K562 (cell line): ENCODE results near the gene ANKH. TPM values are rescaled to one million over a fixed set of nuclear protein-coding genes. Genes with fewer than 3 reads are reported as not detected.

Experiments
- ATAC-seq: fragments of 200-7000 bp; cut with Tn5 transposase; 3 replicates; pipeline ENCODE4 v1.9.1; 2020; ENCODE audit warnings: moderate library complexity
- BruUV-seq: library from RNA; stranded (reverse); fragments of 400-500 nt; replicated peaks from 2 replicates; lab custom pipeline; 2021; lab: Mats Ljungman, UMichigan
- CTCF ChIA-PET: fragments of 300-600 bp; formaldehyde crosslinking; extraction: SDS; loops from one replicate; lab custom pipeline; 2021; ENCODE audit warnings: low intra/inter-chr PET ratio; lab: Yijun Ruan, JAX
- POLR2A ChIA-PET: fragments of 300-600, 350-650 bp; sonication (Branson Sonifier 250); formaldehyde crosslinking; extraction: SDS; loops from one replicate; lab custom pipeline; 2021; ENCODE audit warnings: antibody characterized with exemption, inconsistent platforms; lab: Yijun Ruan, JAX
- DNase-seq, 4 experiments: peaks; one replicate each; pipeline versions ENCODE4 v3.0.0 to v3.0.0-alpha.2; 2011 to 2018; ENCODE audit warnings: low spot score in 3 of 4, mixed read lengths in 3 of 4; ENCODE audit errors: extremely low read depth in 1 of 4
- FAIRE-seq: peaks from 2 replicates; lab custom pipeline; 2011; peaks lifted over from hg19 to GRCh38; lab: Jason Lieb, UNC
- H2AFZ ChIP-seq: 2 replicates; pipeline ENCODE4 v1.6.0; 2011; ENCODE audit warnings: low read depth, low read length, control low read depth, inconsistent platforms
- H3K27ac ChIP-seq: fragments of 200-600 bp; 3 replicates; pipeline ENCODE4 v1.8.0; 2011; ENCODE audit warnings: low read depth, mild to moderate bottlenecking, control low read depth, inconsistent platforms, low read length, moderate library complexity, mixed read lengths; ENCODE audit errors: extremely low read depth
- H3K27me3 ChIP-seq, 2 experiments: fragments of 300-600 bp in 1 of 2; 2 replicates in 1 of 2; 3 replicates in 1 of 2; pipeline versions ENCODE4 v1.6.0 to v1.8.0; 2011; ENCODE audit warnings: inconsistent platforms in 2 of 2, low read length in 2 of 2, mild to moderate bottlenecking in 1 of 2, mixed read lengths in 1 of 2, moderate library complexity in 1 of 2; ENCODE audit not compliant: control insufficient read depth in 2 of 2, insufficient read depth in 2 of 2
- H3K36me3 ChIP-seq: fragments of 300-600 bp; 3 replicates; pipeline ENCODE4 v1.8.0; 2011; ENCODE audit warnings: mild to moderate bottlenecking, low read length, inconsistent platforms; ENCODE audit not compliant: control insufficient read depth, insufficient read depth
- H3K4me1 ChIP-seq, 2 experiments: fragments of 200-600 bp in 1 of 2; replicated peaks in 1 of 2; 2 replicates in 1 of 2; 3 replicates in 1 of 2; pipeline versions ENCODE4 v1.5.1 to v1.8.0; 2011; ENCODE audit warnings: inconsistent platforms in 2 of 2, low read length in 2 of 2, mild to moderate bottlenecking in 1 of 2, mixed read lengths in 1 of 2, moderate library complexity in 1 of 2; ENCODE audit not compliant: control insufficient read depth in 2 of 2, insufficient read depth in 2 of 2
- H3K4me2 ChIP-seq: 2 replicates; pipeline ENCODE4 v1.6.1; 2011; ENCODE audit warnings: low read length, control low read depth, inconsistent platforms, mixed read lengths; ENCODE audit not compliant: insufficient read depth
- H3K4me3 ChIP-seq: fragments of 200-600 bp; sonication (generic), shearing (Covaris generic); 2 replicates; pipeline ENCODE4 v1.5.1; 2016; ENCODE audit warnings: control low read depth, inconsistent platforms
- H3K79me2 ChIP-seq: fragments of 200-600 bp; 3 replicates; pipeline ENCODE4 v1.8.0; 2011; ENCODE audit warnings: low read length, inconsistent platforms; ENCODE audit not compliant: control insufficient read depth, insufficient read depth
- H3K9ac ChIP-seq, 2 experiments: 2 replicates each; pipeline versions ENCODE4 v1.6.0 to v1.6.1; 2011; ENCODE audit warnings: low read depth in 2 of 2, low read length in 2 of 2, control low read depth in 1 of 2, inconsistent platforms in 1 of 2, mild to moderate bottlenecking in 1 of 2, mixed read lengths in 1 of 2; ENCODE audit not compliant: insufficient read depth in 1 of 2
- H3K9me1 ChIP-seq: one replicate; pipeline ENCODE4 v1.6.0; 2011; ENCODE audit warnings: inconsistent platforms, mild to moderate bottlenecking, low read length, moderate library complexity; ENCODE audit not compliant: control insufficient read depth, insufficient read depth
- H3K9me3 ChIP-seq: replicated peaks from 2 replicates; pipeline ENCODE4 v1.5.1; 2011; ENCODE audit warnings: low read depth, low read length, inconsistent platforms; ENCODE audit not compliant: control insufficient read depth, insufficient read depth
- H4K20me1 ChIP-seq: replicated peaks from 2 replicates; pipeline ENCODE4 v1.6.1; 2011; ENCODE audit warnings: low read length, inconsistent platforms, mixed read lengths; ENCODE audit not compliant: control insufficient read depth, insufficient read depth
- CXXC5 ChIP-seq: fragments of 250-450 bp; sonication (Bioruptor Pico); IDR thresholded peaks from 2 replicates; pipeline ENCODE4 v1.8.0; 2022; ENCODE audit warnings: inconsistent platforms, mild to moderate bottlenecking, moderate library complexity
- HDAC6 ChIP-seq: IDR thresholded peaks from 2 replicates; pipeline ENCODE4 v1.6.1; 2012; ENCODE audit warnings: low read depth, mild to moderate bottlenecking, control low read depth, inconsistent platforms, low read length, moderate library complexity
- KDM2B ChIP-seq: fragments of 250-450 bp; sonication (Bioruptor Pico); IDR thresholded peaks from 2 replicates; pipeline ENCODE4 v1.8.0; 2021; ENCODE audit warnings: mild to moderate bottlenecking, moderate library complexity
- MEF2D ChIP-seq: conservative IDR thresholded peaks from 2 replicates; pipeline ENCODE4 v1.6.1; 2016; ENCODE audit warnings: low read depth, missing genetic modification characterization, missing compliant biosample characterization
- MYBL2 ChIP-seq, 2 experiments: fragments of 450-650 bp in 1 of 2; sonication (generic) in 1 of 2; formaldehyde crosslinking in 1 of 2; IDR thresholded peaks; 2 replicates each; pipeline versions ENCODE4 v1.6.1 to v1.8.1; 2017 to 2022; ENCODE audit warnings: borderline replicate concordance in 1 of 2, inconsistent platforms in 1 of 2, low read depth in 1 of 2, mild to moderate bottlenecking in 1 of 2, missing genetic modification reagents in 1 of 2, moderate library complexity in 1 of 2
- POLR2AphosphoS5 ChIP-seq: IDR thresholded peaks from 2 replicates; pipeline ENCODE4 v1.6.1; 2011; ENCODE audit warnings: mild to moderate bottlenecking, low read depth, low read length, moderate library complexity; ENCODE audit not compliant: control insufficient read depth, insufficient read depth
- PTTG1 ChIP-seq: fragments of 450-650 bp; IDR thresholded peaks from 2 replicates; pipeline ENCODE4 v1.6.1; 2016; ENCODE audit warnings: low read depth, mild to moderate bottlenecking, missing genetic modification characterization, missing compliant biosample characterization
- SNIP1 ChIP-seq: fragments of 450-650 bp; IDR thresholded peaks from 2 replicates; pipeline ENCODE4 v1.7.1; 2017; ENCODE audit warnings: low read depth, mild to moderate bottlenecking
- USF2 ChIP-seq: sonication (generic); formaldehyde crosslinking; IDR thresholded peaks from 2 replicates; pipeline ENCODE4 v1.5.0; 2020; ENCODE audit warnings: missing genetic modification reagents
- ZBTB34 ChIP-seq: fragments of 250-450 bp; sonication (Bioruptor Pico); IDR thresholded peaks from 2 replicates; pipeline ENCODE4 v1.8.0; 2021; ENCODE audit warnings: mild to moderate bottlenecking, moderate library complexity
- ZFP1 ChIP-seq: fragments of 450-650 bp; formaldehyde crosslinking; IDR thresholded peaks from 2 replicates; pipeline ENCODE4 v1.4.0; 2020; ENCODE audit warnings: mild to moderate bottlenecking, mixed read lengths
- ZNF143 ChIP-seq: sonication (generic); formaldehyde crosslinking; IDR thresholded peaks from 2 replicates; pipeline ENCODE4 v1.9.0; 2022; ENCODE audit warnings: mild to moderate bottlenecking, missing genetic modification reagents
- ZNF280B ChIP-seq: fragments of 250-450 bp; sonication (Bioruptor Pico); IDR thresholded peaks from 2 replicates; pipeline ENCODE4 v1.5.1; 2021; ENCODE audit warnings: mild to moderate bottlenecking
- WGBS: fragments of 100-300 bp; shearing (Covaris generic); methylation state at CpG from one replicate; pipeline ENCODE4 v1.1.6; 2016; ENCODE audit warnings: low coverage, mixed read lengths; ENCODE audit not compliant: insufficient coverage; ENCODE audit errors: missing lambda C conversion rate; 5-methylcytosine and 5-hydroxymethylcytosine counted together
- in situ Hi-C: fragments of 300-500 bp; cut with MboI; formaldehyde crosslinking; loops from 4 replicates; pipeline ENCODE4 v1.15.0; 2018; ENCODE audit warnings: inconsistent platforms, mixed read lengths
- intact Hi-C: fragments of 100-400 bp; cut with micrococcal nuclease; formaldehyde crosslinking; loops from 2 replicates; pipeline ENCODE4 v1.14.2; 2022
- polyA plus RNA-seq, 8 experiments: library from polyadenylated mRNA; depleted of rRNA in 4 of 8; stranded (reverse) in 5 of 8; unstranded in 3 of 8; fragments of >200 nt; fragmentation: Nextera tagmentation in 2 of 8; fragmentation: Illumina TruSeq in 1 of 8; extraction: Ambion mirVana in 2 of 8; extraction: Trizol in 1 of 8; gene quantifications; 2 replicates each; pipeline versions ENCODE4 v1.2.1 to v1.2.3, GENCODE V29; 2011 to 2014; ENCODE audit warnings: inconsistent platforms in 1 of 8, missing spikeins in 1 of 8
- total RNA-seq, 7 experiments: library from RNA; depleted of rRNA in 6 of 7; stranded (reverse); fragments of >200 nt in 6 of 7; fragmentation: Illumina TruSeq in 2 of 7; extraction: Trizol in 2 of 7; gene quantifications; 2 replicates each; pipeline versions ENCODE4 v1.2.1 to v1.2.3, GENCODE V29; 2011 to 2021; ENCODE audit warnings: low replicate concordance in 1 of 7
- TF ChIP-seq, protein P1 (sequence below): IDR thresholded peaks from 3 replicates; pipeline ENCODE4 v1.6.1; 2011; ENCODE audit warnings: borderline replicate concordance, mild to moderate bottlenecking, moderate library complexity; ENCODE audit not compliant: insufficient read length; ENCODE audit errors: extremely low read depth

The ANKH gene
- total and polyA plus RNA-seq, 9 of the 15 experiments (the other 6 are each of a cell fraction or from before 2014, with no cell fraction given) = 0.79 to 12.2 (median 4.5) TPM

GRCh38 chr5:14710313-14710994, 161.1 kb downstream of the ANKH start:
- Histone ChIP-seq H3K4me3 (no peak overlapping the region), H3K27ac (no peak overlapping the region), H3K9ac (no peak overlapping the region), H2AFZ (no peak overlapping the region), H3K9me1 (no peaks in the 10 kb centered on the region), H3K27me3 (no peaks in the 10 kb centered on the region), H3K79me2 (no peaks in the 10 kb centered on the region), H3K4me1 (peaks cover 3 to 15% of the 10 kb centered on the region in 2 experiments; a peak in 3 of 5 replicates), H3K36me3 (peaks cover 80% of the 10 kb centered on the region), H4K20me1 (no peaks in the 10 kb centered on the region), H3K9me3 (no peaks in the 10 kb centered on the region), H3K4me2 (no peak overlapping the region)
- intact Hi-C loops = no loop called here
- BruUV-seq = no TSS peak
- in situ Hi-C loops = no loop called here
- WGBS = 94% methylated on average over 24 of the region's 28 CpGs
- DNase-seq (no peak), FAIRE-seq (no peak), ATAC-seq (no peak)
- ChIA-PET CTCF (no interaction called here), POLR2A (no interaction called here)
- TF ChIP-seq USF2 (CRISPR knock-in tag) (no peak), MEF2D (tag) (no peak), ZNF143 (CRISPR knock-in tag) (no peak), HDAC6 (no peak), ZNF280B (no peak), CXXC5 (CRISPR knock-in tag) (no peak), ZFP1 (no peak), PTTG1 (tag) (no peak), MYBL2 (IDR thresholded peaks at IDR 0.05; ENCODE audit: low read depth) (no peak), MYBL2 (CRISPR knock-in tag; IDR thresholded peaks at IDR 0.05; ENCODE audit: borderline replicate concordance) (no peak), KDM2B (CRISPR knock-in tag) (no peak), SNIP1 (no peak), POLR2AphosphoS5 (no peak), ZBTB34 (CRISPR knock-in tag) (no peak)
- TF ChIP-seq, protein P1, sequence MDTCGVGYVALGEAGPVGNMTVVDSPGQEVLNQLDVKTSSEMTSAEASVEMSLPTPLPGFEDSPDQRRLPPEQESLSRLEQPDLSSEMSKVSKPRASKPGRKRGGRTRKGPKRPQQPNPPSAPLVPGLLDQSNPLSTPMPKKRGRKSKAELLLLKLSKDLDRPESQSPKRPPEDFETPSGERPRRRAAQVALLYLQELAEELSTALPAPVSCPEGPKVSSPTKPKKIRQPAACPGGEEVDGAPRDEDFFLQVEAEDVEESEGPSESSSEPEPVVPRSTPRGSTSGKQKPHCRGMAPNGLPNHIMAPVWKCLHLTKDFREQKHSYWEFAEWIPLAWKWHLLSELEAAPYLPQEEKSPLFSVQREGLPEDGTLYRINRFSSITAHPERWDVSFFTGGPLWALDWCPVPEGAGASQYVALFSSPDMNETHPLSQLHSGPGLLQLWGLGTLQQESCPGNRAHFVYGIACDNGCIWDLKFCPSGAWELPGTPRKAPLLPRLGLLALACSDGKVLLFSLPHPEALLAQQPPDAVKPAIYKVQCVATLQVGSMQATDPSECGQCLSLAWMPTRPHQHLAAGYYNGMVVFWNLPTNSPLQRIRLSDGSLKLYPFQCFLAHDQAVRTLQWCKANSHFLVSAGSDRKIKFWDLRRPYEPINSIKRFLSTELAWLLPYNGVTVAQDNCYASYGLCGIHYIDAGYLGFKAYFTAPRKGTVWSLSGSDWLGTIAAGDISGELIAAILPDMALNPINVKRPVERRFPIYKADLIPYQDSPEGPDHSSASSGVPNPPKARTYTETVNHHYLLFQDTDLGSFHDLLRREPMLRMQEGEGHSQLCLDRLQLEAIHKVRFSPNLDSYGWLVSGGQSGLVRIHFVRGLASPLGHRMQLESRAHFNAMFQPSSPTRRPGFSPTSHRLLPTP = no peak
